Ascending aorta (tissue), 2 donors: ENCODE data around the gene TGFBR3. TPM values are rescaled to one million over a fixed set of nuclear protein-coding genes. Genes with fewer than 3 reads are reported as not detected.

Experiments
- DNase-seq, 2 donors: peaks; one replicate each; pipeline ENCODE4 v3.0.0-alpha.2; 2019; ENCODE audit warnings: low spot score in 2 of 2
- H3K27ac ChIP-seq, 2 donors: fragments of 200-600 bp; sonication (generic); one replicate each; pipeline ENCODE4 v1.5.1; 2016 to 2017; ENCODE audit warnings: mild to moderate bottlenecking in 1 of 2
- H3K27me3 ChIP-seq: fragments of 200-600 bp; sonication (generic); one replicate; pipeline ENCODE4 v1.5.1; 2017
- H3K36me3 ChIP-seq, 2 donors: fragments of 200-600 bp; sonication (generic); one replicate each; pipeline ENCODE4 v1.5.1; 2016
- H3K4me1 ChIP-seq, 2 donors: fragments of 200-600 bp; sonication (generic); one replicate each; pipeline ENCODE4 v1.5.1; 2016 to 2017; ENCODE audit warnings: mild to moderate bottlenecking in 1 of 2
- H3K4me3 ChIP-seq, 2 donors: fragments of 200-600 bp; sonication (generic); one replicate each; pipeline ENCODE4 v1.5.1; 2016 to 2017; ENCODE audit warnings: mild to moderate bottlenecking in 1 of 2
- H3K9me3 ChIP-seq, 2 donors: fragments of 200-600 bp; sonication (generic); one replicate each; pipeline ENCODE4 v1.5.1; 2016
- intact Hi-C: fragments of 100-400 bp; cut with DNase I; formaldehyde crosslinking; loops from one replicate; pipeline ENCODE4 v1.15.1; 2023
- total RNA-seq: library from RNA; depleted of rRNA; stranded (reverse); fragments of >200 nt; gene quantifications from one replicate; pipeline ENCODE4 v1.1.0, GENCODE V29; 2016
- TF ChIP-seq, protein P1 (sequence below), 3 experiments: fragments of 200-600 bp in 2 of 3; fragments of 450-650 bp in 1 of 3; sonication (generic) in 2 of 3; IDR thresholded peaks; one replicate each; pipeline ENCODE4 v1.5.1; 2016 to 2019; ENCODE audit warnings: antibody characterized with exemption in 3 of 3, mild to moderate bottlenecking in 1 of 3, moderate library complexity in 1 of 3

TGFBR3 gene
- total RNA-seq, 1 donor from 2014 or later: 127 TPM

DNA sequence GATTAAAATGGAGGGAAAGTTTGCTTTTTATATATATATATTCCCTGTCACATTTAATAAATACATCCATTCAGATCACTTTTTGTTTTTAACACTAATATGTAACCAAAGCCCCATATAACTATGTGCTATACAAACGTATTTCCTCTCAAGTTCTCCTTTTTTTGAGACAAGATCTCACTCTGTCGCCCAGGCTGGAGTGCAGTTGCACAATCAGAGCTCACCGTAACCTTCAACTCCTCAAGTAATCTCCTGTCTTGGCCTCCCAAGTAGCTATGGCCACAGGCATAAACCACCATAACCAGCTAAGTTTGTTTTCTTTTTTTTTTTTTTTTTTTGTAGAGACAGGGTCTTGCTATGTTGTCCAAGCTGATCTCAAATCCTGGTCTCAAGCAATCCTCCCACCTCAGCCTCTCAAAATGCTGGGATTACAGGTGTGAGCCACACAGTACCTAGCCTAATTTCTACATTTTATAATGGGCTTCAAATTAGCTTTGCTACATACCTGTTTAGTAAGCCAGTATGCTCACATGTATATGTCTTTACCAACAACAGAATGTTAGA, 120.0 kb downstream of the TGFBR3 start:
- Histone ChIP-seq H3K27me3 (no peaks in the 10 kb centered on the region), H3K9me3 (no peaks in the 10 kb centered on the region), H3K36me3 (no peaks in the 10 kb centered on the region), H3K4me1 (no peaks in the 10 kb centered on the region), H3K4me3 (no peak overlapping the region), H3K27ac (no peak overlapping the region)
- TF ChIP-seq, protein P1, sequence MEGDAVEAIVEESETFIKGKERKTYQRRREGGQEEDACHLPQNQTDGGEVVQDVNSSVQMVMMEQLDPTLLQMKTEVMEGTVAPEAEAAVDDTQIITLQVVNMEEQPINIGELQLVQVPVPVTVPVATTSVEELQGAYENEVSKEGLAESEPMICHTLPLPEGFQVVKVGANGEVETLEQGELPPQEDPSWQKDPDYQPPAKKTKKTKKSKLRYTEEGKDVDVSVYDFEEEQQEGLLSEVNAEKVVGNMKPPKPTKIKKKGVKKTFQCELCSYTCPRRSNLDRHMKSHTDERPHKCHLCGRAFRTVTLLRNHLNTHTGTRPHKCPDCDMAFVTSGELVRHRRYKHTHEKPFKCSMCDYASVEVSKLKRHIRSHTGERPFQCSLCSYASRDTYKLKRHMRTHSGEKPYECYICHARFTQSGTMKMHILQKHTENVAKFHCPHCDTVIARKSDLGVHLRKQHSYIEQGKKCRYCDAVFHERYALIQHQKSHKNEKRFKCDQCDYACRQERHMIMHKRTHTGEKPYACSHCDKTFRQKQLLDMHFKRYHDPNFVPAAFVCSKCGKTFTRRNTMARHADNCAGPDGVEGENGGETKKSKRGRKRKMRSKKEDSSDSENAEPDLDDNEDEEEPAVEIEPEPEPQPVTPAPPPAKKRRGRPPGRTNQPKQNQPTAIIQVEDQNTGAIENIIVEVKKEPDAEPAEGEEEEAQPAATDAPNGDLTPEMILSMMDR (IDR thresholded peaks at IDR 0.05): no peak
- intact Hi-C loops: no loop called here
- DNase-seq: peak in 1 of 2 donors; percentile 12

DNA sequence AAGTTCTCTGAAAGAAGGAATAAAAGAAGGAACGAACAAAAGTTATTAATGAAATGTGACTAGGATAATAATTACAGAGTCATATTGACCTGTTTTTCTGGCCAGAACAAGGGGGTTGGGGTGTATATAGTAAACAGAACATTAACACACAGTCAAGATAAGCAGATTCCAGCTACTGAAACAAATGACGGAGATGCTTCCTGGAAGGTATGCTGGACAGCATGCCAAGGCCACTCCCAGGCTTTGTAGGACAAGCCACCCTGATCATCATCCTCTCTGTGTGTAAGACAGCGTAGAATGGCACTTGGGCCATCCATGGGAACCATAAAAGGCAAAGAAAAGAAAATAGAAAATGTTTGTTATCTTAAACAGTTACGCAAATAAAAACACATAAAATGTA, 120.7 kb downstream of the TGFBR3 start:
- DNase-seq: peak in 1 of 2 donors; percentile 46
- no peaks in the 10 kb centered on the region for H3K9me3 ChIP-seq
- intact Hi-C loops: no loop called here
- H3K4me1 ChIP-seq: peaks cover 0 to 5% of the 10 kb centered on the region in 2 donors
- no peak overlapping the region for H3K4me3 ChIP-seq
- no peaks in the 10 kb centered on the region for H3K36me3 ChIP-seq
- no peaks in the 10 kb centered on the region for H3K27me3 ChIP-seq
- H3K27ac ChIP-seq: no peak overlapping the region
- TF ChIP-seq, protein P1 (IDR thresholded peaks at IDR 0.05): no peak

DNA sequence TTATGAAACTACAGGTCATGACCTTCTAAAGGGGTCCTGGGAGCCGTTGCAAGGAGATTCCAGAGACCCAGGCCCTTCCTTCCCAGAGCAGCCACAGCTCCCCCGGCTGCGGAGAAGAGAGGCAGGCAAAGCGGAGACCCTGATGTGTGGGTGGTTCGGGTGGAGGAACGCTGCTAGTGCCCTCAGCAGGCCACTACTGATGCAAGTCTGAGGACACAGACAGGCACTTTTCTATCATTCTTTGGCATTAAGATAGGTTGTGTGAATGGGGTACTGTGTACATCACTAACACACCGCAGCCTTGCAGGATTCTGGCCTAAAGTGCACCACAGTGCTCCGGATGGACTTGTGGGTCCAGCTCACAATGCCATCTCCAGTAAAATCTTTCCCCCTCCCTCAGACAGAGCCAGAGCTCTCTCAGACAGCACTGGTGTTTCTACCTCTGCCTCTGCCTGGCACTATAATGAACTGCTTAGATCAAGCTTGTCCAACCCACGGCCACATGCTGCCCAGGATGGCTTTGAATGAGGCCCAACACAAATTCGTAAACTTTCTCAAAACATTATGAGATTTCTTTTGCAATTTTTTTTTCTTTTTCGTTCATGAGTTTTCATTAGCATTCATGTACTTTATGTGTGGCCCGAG, 121.4 kb downstream of the TGFBR3 start:
- Histone ChIP-seq H3K4me1 (peaks cover 0 to 5% of the 10 kb centered on the region in 2 donors), H3K27ac (no peak overlapping the region), H3K36me3 (no peaks in the 10 kb centered on the region), H3K9me3 (no peaks in the 10 kb centered on the region), H3K4me3 (no peak overlapping the region), H3K27me3 (no peaks in the 10 kb centered on the region)
- DNase-seq: peak in 1 of 2 donors; percentile 52
- intact Hi-C loops: no loop called here
- TF ChIP-seq, protein P1 (IDR thresholded peaks at IDR 0.05): no peak

DNA sequence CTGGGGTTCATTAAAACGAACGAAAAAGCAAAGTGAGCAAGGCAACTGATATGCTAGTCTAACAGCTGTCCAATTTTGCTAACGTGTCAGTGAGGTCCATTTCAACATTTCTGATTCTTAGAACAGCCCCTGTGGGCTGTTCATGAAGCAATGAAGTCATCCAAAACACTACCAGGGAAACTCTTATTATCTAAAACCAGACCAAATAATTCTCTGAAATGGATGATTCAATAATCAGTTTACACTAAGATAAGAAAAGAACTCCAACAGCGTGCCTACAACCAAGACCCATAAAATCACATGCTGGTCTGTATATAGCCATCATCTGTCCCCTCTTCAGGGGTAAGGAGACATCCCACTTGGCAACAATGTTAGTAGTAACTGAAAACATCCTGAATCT, 122.7 kb downstream of the TGFBR3 start:
- Histone ChIP-seq H3K27ac (no peak overlapping the region), H3K9me3 (no peaks in the 10 kb centered on the region), H3K27me3 (no peaks in the 10 kb centered on the region), H3K36me3 (no peaks in the 10 kb centered on the region), H3K4me1 (peaks cover 0 to 5% of the 10 kb centered on the region in 2 donors), H3K4me3 (no peak overlapping the region)
- TF ChIP-seq, protein P1 (IDR thresholded peaks at IDR 0.05): no peak
- peak in 1 of 2 donors; percentile 46 for DNase-seq
- intact Hi-C loops: no loop called here

DNA sequence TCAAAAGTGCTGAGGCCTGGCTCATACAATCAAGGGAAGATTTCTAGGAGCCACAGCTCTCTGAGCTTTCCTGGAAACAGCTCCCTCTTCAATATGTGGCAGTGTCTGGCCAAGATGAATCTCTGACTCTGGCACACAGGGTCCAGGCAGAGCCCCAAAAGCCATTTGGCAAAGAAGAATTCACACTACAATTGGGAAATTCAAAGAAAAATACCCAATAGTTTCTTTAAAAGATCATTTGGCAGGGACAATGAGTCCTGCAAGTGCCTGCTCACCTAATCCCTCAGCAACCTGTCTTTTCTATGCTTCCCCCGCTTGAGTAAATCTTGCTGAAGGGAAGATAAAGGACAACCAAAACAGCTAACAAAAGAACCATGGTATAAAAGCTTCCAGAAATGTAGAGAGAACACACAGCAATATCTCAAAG, 124.6 kb downstream of the TGFBR3 start:
- Histone ChIP-seq H3K9me3 (no peaks in the 10 kb centered on the region), H3K27me3 (no peaks in the 10 kb centered on the region), H3K4me1 (peaks cover 0 to 5% of the 10 kb centered on the region in 2 donors), H3K4me3 (no peak overlapping the region), H3K36me3 (no peaks in the 10 kb centered on the region), H3K27ac (no peak overlapping the region)
- peak in 1 of 2 donors; percentile 63 for DNase-seq
- intact Hi-C loops: no loop called here
- TF ChIP-seq, protein P1 (IDR thresholded peaks at IDR 0.05): no peak
